H1 (cell line): ENCODE results near the gene FOXQ1. TPM values are rescaled to one million over a fixed set of nuclear protein-coding genes. Genes with fewer than 3 reads are reported as not detected.

Experiments used
- BACH1 ChIP-seq: IDR thresholded peaks from 2 replicates; pipeline ENCODE4 v1.6.1; 2012; ENCODE audit warnings: low read length, improper control_type of control experiment
- CBX8 ChIP-seq: fragments of 300-800, 300-1000 bp; sonication (generic); IDR thresholded peaks from 2 replicates; pipeline ENCODE4 v1.7.1; 2016; ENCODE audit warnings: low read depth, low read length, borderline replicate concordance
- CHD2 ChIP-seq: IDR thresholded peaks from 2 replicates; pipeline ENCODE4 v1.6.1; 2012; ENCODE audit warnings: low read length, improper control_type of control experiment
- EZH2 ChIP-seq: fragments of 200-600 bp; sonication (generic); IDR thresholded peaks from 2 replicates; pipeline ENCODE4 v1.7.1; 2012; ENCODE audit warnings: low read depth, mild to moderate bottlenecking, moderate library complexity, low read length, inconsistent platforms; ENCODE audit not compliant: severe bottlenecking
- GABPA ChIP-seq: IDR thresholded peaks from 2 replicates; pipeline ENCODE4 v1.6.1; 2011; ENCODE audit warnings: mild to moderate bottlenecking, low read length, moderate library complexity, borderline replicate concordance; ENCODE audit not compliant: insufficient read depth
- POLR2A ChIP-seq, 2 experiments: IDR thresholded peaks; 1 replicate in 1 of 2; 2 replicates in 1 of 2; pipeline ENCODE4 v1.6.1; 2011; ENCODE audit warnings: low read depth in 2 of 2, low read length in 2 of 2, mild to moderate bottlenecking in 2 of 2; ENCODE audit errors: control extremely low read depth in 1 of 2
- SP2 ChIP-seq: IDR thresholded peaks from 2 replicates; pipeline ENCODE4 v1.6.1; 2012; ENCODE audit warnings: mild to moderate bottlenecking, low read length, inconsistent platforms
- TEAD4 ChIP-seq: IDR thresholded peaks from 2 replicates; pipeline ENCODE4 v1.6.1; 2012; ENCODE audit warnings: low read depth, low read length, inconsistent platforms, mixed read lengths
- polyA plus RNA-seq, 7 experiments: library from polyadenylated mRNA; depleted of rRNA in 3 of 7; stranded (reverse) in 5 of 7; unstranded in 2 of 7; fragments of >200 nt in 5 of 7; fragments of 200-250 nt in 2 of 7; gene quantifications; 1 replicate in 5 of 7; 2 replicates in 1 of 7; 4 replicates in 1 of 7; pipeline versions ENCODE4 v1.2.1 to v1.2.3, GENCODE V29; 2011 to 2013; ENCODE audit warnings: missing spikeins in 2 of 7, mixed read lengths in 2 of 7
- total RNA-seq: library from RNA; stranded (reverse); fragmentation: NEBNext Ultra II Directional; extraction: Animal tissue kit (Norgen Biotek cat#: 25700); gene quantifications from 2 replicates; pipeline ENCODE4 v1.2.1, GENCODE V29; 2021
- TF ChIP-seq, protein P1 (sequence below): fragments of 300-600 bp; sonication (generic); IDR thresholded peaks from 2 replicates; pipeline ENCODE4 v1.7.1; 2012; ENCODE audit warnings: low read length, moderate library complexity, mild to moderate bottlenecking, inconsistent platforms; ENCODE audit not compliant: insufficient replicate concordance
- TF ChIP-seq, protein P2 (sequence below): IDR thresholded peaks from 2 replicates; pipeline ENCODE4 v1.6.1; 2012; ENCODE audit warnings: inconsistent platforms
- TF ChIP-seq, protein P3 (sequence below): IDR thresholded peaks from 2 replicates; pipeline ENCODE4 v1.6.1; 2012; ENCODE audit warnings: inconsistent platforms

Gene FOXQ1
- total and polyA plus RNA-seq, 2 of the 8 experiments (the other 6 are each of a cell fraction or from before 2014, with no cell fraction given): 0.03 TPM; not detected in 1

DNA sequence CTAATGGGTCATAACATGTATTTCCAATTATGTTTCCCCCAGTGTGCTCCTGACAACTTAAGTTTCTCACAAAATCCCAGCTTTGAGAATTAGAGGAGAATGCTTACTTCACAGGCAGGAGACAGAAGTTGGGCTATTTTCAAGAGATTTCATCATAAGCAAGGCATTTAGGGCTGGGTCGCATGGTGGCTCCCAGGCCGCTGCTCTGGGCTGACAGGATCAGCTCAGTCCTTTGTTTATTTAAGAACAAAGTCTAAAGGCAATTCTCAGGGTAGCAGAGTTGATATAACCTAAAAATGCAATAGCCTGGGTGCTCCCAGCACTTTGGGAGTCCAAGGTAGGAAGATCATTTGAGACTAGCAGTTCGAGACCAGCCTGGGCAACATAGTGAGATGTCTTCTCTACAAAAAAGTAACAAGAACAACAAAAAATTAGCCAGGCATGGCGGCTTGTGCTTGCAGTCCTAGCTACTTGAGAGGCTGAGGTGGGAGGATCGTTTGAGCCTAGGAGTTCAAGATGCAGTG, 10.9 kb downstream of the FOXQ1 start (continued):
- TF ChIP-seq, protein P1, sequence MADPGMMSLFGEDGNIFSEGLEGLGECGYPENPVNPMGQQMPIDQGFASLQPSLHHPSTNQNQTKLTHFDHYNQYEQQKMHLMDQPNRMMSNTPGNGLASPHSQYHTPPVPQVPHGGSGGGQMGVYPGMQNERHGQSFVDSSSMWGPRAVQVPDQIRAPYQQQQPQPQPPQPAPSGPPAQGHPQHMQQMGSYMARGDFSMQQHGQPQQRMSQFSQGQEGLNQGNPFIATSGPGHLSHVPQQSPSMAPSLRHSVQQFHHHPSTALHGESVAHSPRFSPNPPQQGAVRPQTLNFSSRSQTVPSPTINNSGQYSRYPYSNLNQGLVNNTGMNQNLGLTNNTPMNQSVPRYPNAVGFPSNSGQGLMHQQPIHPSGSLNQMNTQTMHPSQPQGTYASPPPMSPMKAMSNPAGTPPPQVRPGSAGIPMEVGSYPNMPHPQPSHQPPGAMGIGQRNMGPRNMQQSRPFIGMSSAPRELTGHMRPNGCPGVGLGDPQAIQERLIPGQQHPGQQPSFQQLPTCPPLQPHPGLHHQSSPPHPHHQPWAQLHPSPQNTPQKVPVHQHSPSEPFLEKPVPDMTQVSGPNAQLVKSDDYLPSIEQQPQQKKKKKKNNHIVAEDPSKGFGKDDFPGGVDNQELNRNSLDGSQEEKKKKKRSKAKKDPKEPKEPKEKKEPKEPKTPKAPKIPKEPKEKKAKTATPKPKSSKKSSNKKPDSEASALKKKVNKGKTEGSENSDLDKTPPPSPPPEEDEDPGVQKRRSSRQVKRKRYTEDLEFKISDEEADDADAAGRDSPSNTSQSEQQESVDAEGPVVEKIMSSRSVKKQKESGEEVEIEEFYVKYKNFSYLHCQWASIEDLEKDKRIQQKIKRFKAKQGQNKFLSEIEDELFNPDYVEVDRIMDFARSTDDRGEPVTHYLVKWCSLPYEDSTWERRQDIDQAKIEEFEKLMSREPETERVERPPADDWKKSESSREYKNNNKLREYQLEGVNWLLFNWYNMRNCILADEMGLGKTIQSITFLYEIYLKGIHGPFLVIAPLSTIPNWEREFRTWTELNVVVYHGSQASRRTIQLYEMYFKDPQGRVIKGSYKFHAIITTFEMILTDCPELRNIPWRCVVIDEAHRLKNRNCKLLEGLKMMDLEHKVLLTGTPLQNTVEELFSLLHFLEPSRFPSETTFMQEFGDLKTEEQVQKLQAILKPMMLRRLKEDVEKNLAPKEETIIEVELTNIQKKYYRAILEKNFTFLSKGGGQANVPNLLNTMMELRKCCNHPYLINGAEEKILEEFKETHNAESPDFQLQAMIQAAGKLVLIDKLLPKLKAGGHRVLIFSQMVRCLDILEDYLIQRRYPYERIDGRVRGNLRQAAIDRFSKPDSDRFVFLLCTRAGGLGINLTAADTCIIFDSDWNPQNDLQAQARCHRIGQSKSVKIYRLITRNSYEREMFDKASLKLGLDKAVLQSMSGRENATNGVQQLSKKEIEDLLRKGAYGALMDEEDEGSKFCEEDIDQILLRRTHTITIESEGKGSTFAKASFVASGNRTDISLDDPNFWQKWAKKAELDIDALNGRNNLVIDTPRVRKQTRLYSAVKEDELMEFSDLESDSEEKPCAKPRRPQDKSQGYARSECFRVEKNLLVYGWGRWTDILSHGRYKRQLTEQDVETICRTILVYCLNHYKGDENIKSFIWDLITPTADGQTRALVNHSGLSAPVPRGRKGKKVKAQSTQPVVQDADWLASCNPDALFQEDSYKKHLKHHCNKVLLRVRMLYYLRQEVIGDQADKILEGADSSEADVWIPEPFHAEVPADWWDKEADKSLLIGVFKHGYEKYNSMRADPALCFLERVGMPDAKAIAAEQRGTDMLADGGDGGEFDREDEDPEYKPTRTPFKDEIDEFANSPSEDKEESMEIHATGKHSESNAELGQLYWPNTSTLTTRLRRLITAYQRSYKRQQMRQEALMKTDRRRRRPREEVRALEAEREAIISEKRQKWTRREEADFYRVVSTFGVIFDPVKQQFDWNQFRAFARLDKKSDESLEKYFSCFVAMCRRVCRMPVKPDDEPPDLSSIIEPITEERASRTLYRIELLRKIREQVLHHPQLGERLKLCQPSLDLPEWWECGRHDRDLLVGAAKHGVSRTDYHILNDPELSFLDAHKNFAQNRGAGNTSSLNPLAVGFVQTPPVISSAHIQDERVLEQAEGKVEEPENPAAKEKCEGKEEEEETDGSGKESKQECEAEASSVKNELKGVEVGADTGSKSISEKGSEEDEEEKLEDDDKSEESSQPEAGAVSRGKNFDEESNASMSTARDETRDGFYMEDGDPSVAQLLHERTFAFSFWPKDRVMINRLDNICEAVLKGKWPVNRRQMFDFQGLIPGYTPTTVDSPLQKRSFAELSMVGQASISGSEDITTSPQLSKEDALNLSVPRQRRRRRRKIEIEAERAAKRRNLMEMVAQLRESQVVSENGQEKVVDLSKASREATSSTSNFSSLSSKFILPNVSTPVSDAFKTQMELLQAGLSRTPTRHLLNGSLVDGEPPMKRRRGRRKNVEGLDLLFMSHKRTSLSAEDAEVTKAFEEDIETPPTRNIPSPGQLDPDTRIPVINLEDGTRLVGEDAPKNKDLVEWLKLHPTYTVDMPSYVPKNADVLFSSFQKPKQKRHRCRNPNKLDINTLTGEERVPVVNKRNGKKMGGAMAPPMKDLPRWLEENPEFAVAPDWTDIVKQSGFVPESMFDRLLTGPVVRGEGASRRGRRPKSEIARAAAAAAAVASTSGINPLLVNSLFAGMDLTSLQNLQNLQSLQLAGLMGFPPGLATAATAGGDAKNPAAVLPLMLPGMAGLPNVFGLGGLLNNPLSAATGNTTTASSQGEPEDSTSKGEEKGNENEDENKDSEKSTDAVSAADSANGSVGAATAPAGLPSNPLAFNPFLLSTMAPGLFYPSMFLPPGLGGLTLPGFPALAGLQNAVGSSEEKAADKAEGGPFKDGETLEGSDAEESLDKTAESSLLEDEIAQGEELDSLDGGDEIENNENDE: no peak
- TF ChIP-seq CBX8 (no peak), BACH1 (no peak), SP2 (no peak), EZH2 (no peak), CHD2 (no peak), GABPA (no peak), TEAD4 (no peak), POLR2A (IDR thresholded peaks at IDR 0.05; ENCODE audit: control extremely low read depth in 1 of 2, low read depth in 2 of 2, low read length in 2 of 2) (no peak)
- TF ChIP-seq, protein P2, sequence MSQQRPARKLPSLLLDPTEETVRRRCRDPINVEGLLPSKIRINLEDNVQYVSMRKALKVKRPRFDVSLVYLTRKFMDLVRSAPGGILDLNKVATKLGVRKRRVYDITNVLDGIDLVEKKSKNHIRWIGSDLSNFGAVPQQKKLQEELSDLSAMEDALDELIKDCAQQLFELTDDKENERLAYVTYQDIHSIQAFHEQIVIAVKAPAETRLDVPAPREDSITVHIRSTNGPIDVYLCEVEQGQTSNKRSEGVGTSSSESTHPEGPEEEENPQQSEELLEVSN: no peak
- TF ChIP-seq, protein P3, sequence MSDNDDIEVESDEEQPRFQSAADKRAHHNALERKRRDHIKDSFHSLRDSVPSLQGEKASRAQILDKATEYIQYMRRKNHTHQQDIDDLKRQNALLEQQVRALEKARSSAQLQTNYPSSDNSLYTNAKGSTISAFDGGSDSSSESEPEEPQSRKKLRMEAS: no peak
